ENCODE data around the gene CLEC19A. TPM values are rescaled to one million over a fixed set of nuclear protein-coding genes. Genes with fewer than 3 reads are reported as not detected.

CLEC19A gene
- total RNA-seq, 6 experiments from 2014 or later, result not detected

DNA sequence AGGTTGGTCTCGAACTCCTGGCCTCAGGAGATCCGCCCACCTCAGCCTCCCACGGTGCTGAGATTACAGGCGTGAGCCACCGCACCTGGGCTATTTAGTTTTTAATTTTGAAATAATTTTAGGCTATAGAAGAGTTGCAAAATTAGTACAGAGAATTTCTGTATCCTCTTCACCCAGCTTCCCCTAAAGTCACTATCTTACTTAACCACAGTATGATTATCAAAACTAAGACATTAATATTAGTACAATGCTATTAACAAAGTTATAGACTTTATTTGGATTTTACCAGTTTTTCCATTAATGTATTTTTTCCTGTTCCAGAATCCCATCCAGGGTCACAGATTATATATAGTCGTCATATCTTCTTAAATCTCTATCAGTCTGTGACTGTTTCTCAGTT is 62.6 kb downstream of the CLEC19A start:
- H3K4me1 Mint-ChIP-seq (ENCODE audit: low read depth), result no peaks in the 10 kb centered on the region
- H3K4me3 Mint-ChIP-seq, result no peak overlapping the region
- TF ChIP-seq, protein P1, sequence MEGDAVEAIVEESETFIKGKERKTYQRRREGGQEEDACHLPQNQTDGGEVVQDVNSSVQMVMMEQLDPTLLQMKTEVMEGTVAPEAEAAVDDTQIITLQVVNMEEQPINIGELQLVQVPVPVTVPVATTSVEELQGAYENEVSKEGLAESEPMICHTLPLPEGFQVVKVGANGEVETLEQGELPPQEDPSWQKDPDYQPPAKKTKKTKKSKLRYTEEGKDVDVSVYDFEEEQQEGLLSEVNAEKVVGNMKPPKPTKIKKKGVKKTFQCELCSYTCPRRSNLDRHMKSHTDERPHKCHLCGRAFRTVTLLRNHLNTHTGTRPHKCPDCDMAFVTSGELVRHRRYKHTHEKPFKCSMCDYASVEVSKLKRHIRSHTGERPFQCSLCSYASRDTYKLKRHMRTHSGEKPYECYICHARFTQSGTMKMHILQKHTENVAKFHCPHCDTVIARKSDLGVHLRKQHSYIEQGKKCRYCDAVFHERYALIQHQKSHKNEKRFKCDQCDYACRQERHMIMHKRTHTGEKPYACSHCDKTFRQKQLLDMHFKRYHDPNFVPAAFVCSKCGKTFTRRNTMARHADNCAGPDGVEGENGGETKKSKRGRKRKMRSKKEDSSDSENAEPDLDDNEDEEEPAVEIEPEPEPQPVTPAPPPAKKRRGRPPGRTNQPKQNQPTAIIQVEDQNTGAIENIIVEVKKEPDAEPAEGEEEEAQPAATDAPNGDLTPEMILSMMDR (IDR thresholded peaks at IDR 0.05), result no peak
- no peak overlapping the region for H3K27ac Mint-ChIP-seq
- peaks cover 10% of the 10 kb centered on the region for H3K27me3 Mint-ChIP-seq (ENCODE audit: insufficient read depth)
- DNase-seq, result no peak
- H3K36me3 Mint-ChIP-seq (ENCODE audit: low read depth), result no peaks in the 10 kb centered on the region
- H3K9me3 Mint-ChIP-seq, result peaks cover 10% of the 10 kb centered on the region; the same call in 1 of the 2 replicates

DNA sequence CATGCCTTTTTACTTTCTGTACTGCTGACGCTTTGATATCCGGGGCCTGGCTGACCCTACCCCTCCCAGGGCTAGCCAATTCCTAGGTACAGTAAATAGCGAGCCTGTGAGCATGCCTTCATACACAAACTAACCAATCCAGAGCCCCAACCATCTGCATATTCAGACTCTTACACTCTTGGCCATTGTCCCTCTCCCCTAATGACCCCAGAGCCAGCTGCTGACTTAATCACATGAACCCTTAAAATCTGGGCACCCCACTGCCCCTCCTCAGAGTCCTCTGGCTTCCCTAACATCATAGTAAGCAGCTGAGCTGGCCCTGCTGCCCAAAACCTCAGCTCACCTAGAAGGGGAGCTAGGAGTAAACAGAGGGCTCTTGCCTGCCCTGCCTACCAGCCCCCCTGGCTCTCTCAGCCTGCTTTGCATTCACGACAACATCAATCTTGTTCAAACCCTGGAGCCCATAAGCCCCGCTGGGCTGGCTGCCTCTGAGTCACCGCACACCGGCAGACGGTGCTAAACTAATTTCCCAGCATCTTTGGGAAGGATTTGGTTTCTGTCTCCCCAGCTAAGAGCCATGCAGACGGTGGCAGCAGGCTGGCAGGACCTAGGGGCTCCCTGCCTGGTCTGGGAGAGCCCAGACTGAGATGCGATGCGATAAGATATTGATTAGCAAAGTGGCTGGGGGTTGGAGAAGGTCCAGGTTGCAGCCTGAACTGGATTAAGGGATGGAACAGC is 63.2 kb downstream of the CLEC19A start:
- Mint-ChIP-seq H3K9me3 (peaks cover 6% of the 10 kb centered on the region; the same call in 1 of the 2 replicates), H3K4me1 (ENCODE audit: low read depth) (no peaks in the 10 kb centered on the region), H3K27me3 (ENCODE audit: insufficient read depth) (peaks cover 10% of the 10 kb centered on the region), H3K4me3 (no peak overlapping the region), H3K27ac (no peak overlapping the region), H3K36me3 (ENCODE audit: low read depth) (no peaks in the 10 kb centered on the region)
- DNase-seq, result no peak
- TF ChIP-seq, protein P1 (IDR thresholded peaks at IDR 0.05), result no peak

DNA sequence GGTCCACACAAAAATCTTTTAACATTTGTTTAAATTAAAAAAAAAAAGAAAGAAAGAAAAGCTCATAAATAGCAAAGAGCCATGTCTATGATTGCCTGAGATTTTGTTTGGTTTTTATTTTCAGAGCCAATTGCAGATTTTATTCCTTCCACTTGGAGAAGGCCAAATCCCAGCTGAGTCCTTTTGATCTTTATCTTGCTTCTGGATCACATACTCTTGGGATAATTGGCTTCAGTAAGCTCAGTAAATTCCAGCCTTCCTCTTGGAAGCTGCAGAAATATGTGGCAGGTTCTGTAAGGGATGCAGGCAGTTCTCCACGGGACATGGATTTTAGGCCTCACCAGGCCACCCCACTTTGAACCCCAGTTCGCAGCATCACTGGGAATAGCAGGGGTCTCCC is 68.8 kb downstream of the CLEC19A start:
- H3K9me3 Mint-ChIP-seq, result no peaks in the 10 kb centered on the region
- no peaks in the 10 kb centered on the region for H3K4me1 Mint-ChIP-seq (ENCODE audit: low read depth)
- H3K27me3 Mint-ChIP-seq (ENCODE audit: insufficient read depth), result peaks cover 3% of the 10 kb centered on the region; the same call in 1 of the 2 replicates

DNA sequence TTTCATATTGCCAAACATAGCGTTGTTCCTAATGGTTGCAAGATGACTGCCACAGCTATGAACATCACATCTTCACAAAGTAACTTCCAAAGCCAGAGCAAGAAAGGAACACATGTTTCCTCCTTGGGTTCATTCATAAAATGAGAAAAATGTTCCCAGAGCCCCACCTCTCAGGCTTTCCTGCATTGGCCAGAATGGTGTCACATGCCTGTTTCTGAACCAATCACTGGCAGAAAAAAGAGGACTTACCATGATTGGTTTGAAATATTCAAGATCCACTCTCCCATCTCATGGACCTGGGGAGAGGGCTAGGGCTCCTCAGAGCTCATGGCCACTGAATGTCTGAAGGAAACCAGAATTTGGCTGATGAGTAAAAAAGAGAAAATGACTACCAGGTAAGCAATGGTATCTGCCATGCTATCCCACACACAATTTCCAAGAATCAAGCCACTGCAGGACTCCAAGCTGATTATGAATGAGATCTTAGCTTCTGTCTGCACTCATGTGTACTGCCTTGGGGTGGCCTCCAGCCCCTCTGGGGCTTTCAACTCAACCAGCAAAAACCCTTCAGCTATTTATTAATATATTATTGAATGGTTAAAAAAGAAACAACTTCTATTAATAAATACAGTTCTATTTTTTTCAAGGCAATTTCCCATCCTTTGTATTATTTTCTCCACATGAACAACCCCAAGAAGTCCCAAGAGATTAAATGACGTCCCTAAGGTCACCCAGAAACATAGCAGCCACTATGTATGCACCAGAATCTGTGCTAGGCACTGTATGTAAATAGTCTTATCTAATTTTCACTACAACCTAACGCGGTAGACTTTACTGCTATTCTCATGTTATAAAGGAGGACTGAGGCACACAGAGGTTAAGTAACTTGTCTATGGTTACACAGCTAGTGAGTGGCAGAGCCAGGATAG is 70.8 kb downstream of the CLEC19A start:
- Mint-ChIP-seq H3K9me3 (no peaks in the 10 kb centered on the region), H3K27ac (no peak overlapping the region), H3K27me3 (ENCODE audit: insufficient read depth) (peaks cover 3% of the 10 kb centered on the region), H3K4me1 (ENCODE audit: low read depth) (no peaks in the 10 kb centered on the region), H3K36me3 (ENCODE audit: low read depth) (no peaks in the 10 kb centered on the region), H3K4me3 (no peak overlapping the region)
- DNase-seq, result no peak
- TF ChIP-seq, protein P1 (IDR thresholded peaks at IDR 0.05), result no peak

More for the DNA sequence above, 68.8 kb downstream of the CLEC19A start:
- no peak overlapping the region for H3K27ac Mint-ChIP-seq
- TF ChIP-seq, protein P1 (IDR thresholded peaks at IDR 0.05), result no peak
- H3K36me3 Mint-ChIP-seq (ENCODE audit: low read depth), result no peaks in the 10 kb centered on the region
- H3K4me3 Mint-ChIP-seq, result no peak overlapping the region
- no peak for DNase-seq

DNA sequence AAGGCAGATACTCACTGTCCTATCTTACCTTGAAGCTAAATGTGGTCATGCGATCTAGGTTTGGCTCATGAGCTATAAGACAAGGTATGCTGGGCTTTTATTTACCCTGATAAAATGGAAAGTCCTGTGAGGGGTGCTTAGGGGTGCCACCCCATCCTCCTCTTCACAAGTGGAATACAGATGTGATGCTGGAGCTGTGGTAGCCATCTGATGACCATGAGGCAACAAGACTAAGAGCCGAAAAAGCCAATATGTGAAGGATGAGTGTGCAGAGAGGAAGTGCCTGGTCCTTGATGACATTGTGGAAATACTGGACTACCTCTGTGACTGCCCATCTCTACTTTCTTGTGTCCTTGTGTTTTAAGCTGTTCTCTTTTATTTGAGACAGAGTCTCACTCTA is 74.0 kb downstream of the CLEC19A start:
- TF ChIP-seq, protein P1 (IDR thresholded peaks at IDR 0.05), result no peak

More for the DNA sequence above, 74.0 kb downstream of the CLEC19A start:
- Mint-ChIP-seq H3K9me3 (no peaks in the 10 kb centered on the region), H3K27me3 (ENCODE audit: insufficient read depth) (peaks cover 5% of the 10 kb centered on the region), H3K27ac (no peak overlapping the region), H3K36me3 (ENCODE audit: low read depth) (no peaks in the 10 kb centered on the region), H3K4me1 (ENCODE audit: low read depth) (no peaks in the 10 kb centered on the region), H3K4me3 (no peak overlapping the region)
- DNase-seq, result no peak

Other genes starting within 250 kb of the CLEC19A start
- gene COQ7, start 218.1 kb upstream of the CLEC19A start, total RNA-seq (2021; fragmentation: NEBNext Ultra II Directional; extraction: Animal tissue kit (Norgen Biotek cat#: 25700)), result 10 to 100 TPM; 15.1 to 19.1 (median 16.8) TPM
- 10 to 100 TPM; 36.3 to 56.9 (median 43.1) TPM for gene ITPRIPL2, start 171.8 kb upstream of the CLEC19A start, total RNA-seq (2021; fragmentation: NEBNext Ultra II Directional; extraction: Animal tissue kit (Norgen Biotek cat#: 25700))
- not detected for gene SYT17, start 117.5 kb upstream of the CLEC19A start, total RNA-seq (2021; fragmentation: NEBNext Ultra II Directional; extraction: Animal tissue kit (Norgen Biotek cat#: 25700))
- gene TMC5, start 132.2 kb downstream of the CLEC19A start, total RNA-seq (2021; fragmentation: NEBNext Ultra II Directional; extraction: Animal tissue kit (Norgen Biotek cat#: 25700)), result under 1 TPM in 1 of 6 experiments, not detected in 5; 0.06 TPM
- 10 to 100 TPM; 61.4 to 91.1 (median 77.1) TPM for gene GDE1, start 236.4 kb downstream of the CLEC19A start, total RNA-seq (2021; fragmentation: NEBNext Ultra II Directional; extraction: Animal tissue kit (Norgen Biotek cat#: 25700))
- gene CCP110, start 238.2 kb downstream of the CLEC19A start, total RNA-seq (2021; fragmentation: NEBNext Ultra II Directional; extraction: Animal tissue kit (Norgen Biotek cat#: 25700)), result 10 to 100 TPM; 12.7 to 18.2 (median 16.5) TPM

All from HFFc6 (cell line).